NT2/D1 (cell line): Measurements from ENCODE around the gene LRRC42.

ENCODE experiments used
- YY1 ChIP-seq: IDR thresholded peaks from 2 replicates; pipeline ENCODE4 v1.6.1; 2011; ENCODE audit not compliant: insufficient read length, insufficient read depth
- ZNF274 ChIP-seq: IDR thresholded peaks from 2 replicates; pipeline ENCODE4 v1.6.1; 2011; ENCODE audit warnings: mild to moderate bottlenecking, low read depth, low read length

DNA sequence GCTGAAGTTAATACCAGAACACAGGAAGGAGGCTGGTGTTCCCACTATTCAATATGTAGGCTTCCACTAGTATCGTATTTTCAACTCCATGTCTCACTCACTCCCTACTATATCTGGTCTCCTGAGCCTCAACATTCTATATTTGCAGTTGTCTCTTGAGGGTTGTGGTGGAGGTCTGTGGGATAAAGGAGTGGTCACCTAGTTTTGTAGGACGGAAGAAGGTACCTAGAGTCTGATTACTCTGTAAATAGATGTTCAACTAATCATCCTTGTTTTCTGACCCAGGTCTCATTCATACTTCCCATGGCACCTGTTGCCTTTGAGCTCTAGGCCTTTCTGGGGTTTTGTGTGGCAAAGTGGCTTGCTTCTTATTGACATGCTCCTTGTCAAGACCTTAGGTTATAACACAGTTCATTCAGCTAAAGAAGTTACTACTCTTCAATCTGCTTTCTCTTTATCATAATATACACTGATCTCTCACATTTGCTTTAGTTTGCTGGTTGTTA lies 18.7 kb upstream of the LRRC42 start:
- TF ChIP-seq ZNF274 = no peak
- no peak for TF ChIP-seq YY1
